KMS-11 (cell line): Measurements from ENCODE around the gene CENPO.
A peak's percentile ranks its signal among the peaks of the same experiment; 100 is the strongest.

Experiments
- H2AFZ ChIP-seq: fragments of 200-600 bp; sonication (generic); 2 replicates; pipeline ENCODE4 v1.6.1; 2016; ENCODE audit warnings: antibody characterized with exemption, mixed run types, low read depth
- H3K27ac ChIP-seq: fragments of 200-600 bp; sonication (generic); 2 replicates; pipeline ENCODE4 v1.6.1; 2016; ENCODE audit warnings: mild to moderate bottlenecking, mixed run types
- H3K27me3 ChIP-seq: fragments of 200-600 bp; sonication (generic); 2 replicates; pipeline ENCODE4 v1.6.1; 2017; ENCODE audit warnings: mild to moderate bottlenecking, low read depth, mixed run types, moderate library complexity; ENCODE audit not compliant: insufficient read depth
- H3K36me3 ChIP-seq: fragments of 200-600 bp; sonication (generic); 2 replicates; pipeline ENCODE4 v1.6.1; 2017; ENCODE audit warnings: mild to moderate bottlenecking, mixed run types; ENCODE audit not compliant: insufficient read depth
- H3K4me1 ChIP-seq: fragments of 200-600 bp; sonication (generic); 2 replicates; pipeline ENCODE4 v1.6.1; 2016; ENCODE audit warnings: mild to moderate bottlenecking, low read depth, mixed run types; ENCODE audit not compliant: poor library complexity, severe bottlenecking
- H3K4me2 ChIP-seq: fragments of 200-600 bp; sonication (generic); 2 replicates; pipeline ENCODE4 v1.7.0; 2016; ENCODE audit warnings: mild to moderate bottlenecking, mixed run types
- H3K4me3 ChIP-seq: fragments of 200-600 bp; sonication (generic); IDR thresholded peaks from 2 replicates; pipeline ENCODE4 v1.6.1; 2017; ENCODE audit warnings: low read depth, low read length, mixed read lengths; ENCODE audit not compliant: insufficient read depth
- H3K79me2 ChIP-seq: fragments of 200-600 bp; sonication (generic); 2 replicates; pipeline ENCODE4 v1.6.1; 2016; ENCODE audit warnings: low read depth, mixed run types; ENCODE audit not compliant: insufficient read depth
- H3K9ac ChIP-seq: fragments of 200-600 bp; sonication (generic); 2 replicates; pipeline ENCODE4 v1.6.1; 2016; ENCODE audit warnings: mild to moderate bottlenecking, mixed run types
- H4K20me1 ChIP-seq: fragments of 200-600 bp; sonication (generic); 2 replicates; pipeline ENCODE4 v1.6.1; 2016; ENCODE audit warnings: mild to moderate bottlenecking, mixed run types; ENCODE audit not compliant: insufficient read depth
- TF ChIP-seq, protein P1 (sequence below): fragments of 200-600 bp; sonication (generic); conservative IDR thresholded peaks from 2 replicates; pipeline ENCODE4 v1.6.1; 2017; ENCODE audit warnings: low read depth, mild to moderate bottlenecking, antibody characterized with exemption, low read length, moderate library complexity, mixed read lengths

CENPO gene

DNA sequence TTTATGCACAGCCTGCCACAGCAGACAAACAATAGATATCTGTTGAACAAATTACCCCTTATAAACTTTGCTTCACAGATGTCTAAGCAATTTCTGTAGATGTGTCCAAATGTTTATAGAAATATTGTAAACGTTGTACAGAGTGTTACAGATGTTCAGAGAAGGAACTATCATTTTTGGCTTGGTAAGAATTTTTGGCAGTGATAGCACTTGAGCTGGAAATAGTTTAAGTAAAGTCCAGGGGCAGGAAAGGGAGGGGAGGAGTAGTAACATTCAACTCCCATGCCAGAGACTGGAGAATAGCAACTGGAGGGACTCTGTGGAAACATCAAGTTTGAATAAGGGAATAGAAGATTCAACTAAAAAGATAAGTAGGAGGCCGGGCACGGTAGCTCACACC lies 4.4 kb upstream of the CENPO start:
- Histone ChIP-seq H3K4me2 (no peak overlapping the region), H3K4me1 (peaks cover 16% of the 10 kb centered on the region), H3K4me3 (no peak overlapping the region), H3K9ac (no peak overlapping the region), H2AFZ (no peak overlapping the region), H4K20me1 (no peaks in the 10 kb centered on the region), H3K79me2 (peaks cover 5% of the 10 kb centered on the region; the same call in 1 of the 2 replicates), H3K36me3 (no peaks in the 10 kb centered on the region), H3K27ac (no peak overlapping the region), H3K27me3 (no peaks in the 10 kb centered on the region)
- TF ChIP-seq, protein P1, sequence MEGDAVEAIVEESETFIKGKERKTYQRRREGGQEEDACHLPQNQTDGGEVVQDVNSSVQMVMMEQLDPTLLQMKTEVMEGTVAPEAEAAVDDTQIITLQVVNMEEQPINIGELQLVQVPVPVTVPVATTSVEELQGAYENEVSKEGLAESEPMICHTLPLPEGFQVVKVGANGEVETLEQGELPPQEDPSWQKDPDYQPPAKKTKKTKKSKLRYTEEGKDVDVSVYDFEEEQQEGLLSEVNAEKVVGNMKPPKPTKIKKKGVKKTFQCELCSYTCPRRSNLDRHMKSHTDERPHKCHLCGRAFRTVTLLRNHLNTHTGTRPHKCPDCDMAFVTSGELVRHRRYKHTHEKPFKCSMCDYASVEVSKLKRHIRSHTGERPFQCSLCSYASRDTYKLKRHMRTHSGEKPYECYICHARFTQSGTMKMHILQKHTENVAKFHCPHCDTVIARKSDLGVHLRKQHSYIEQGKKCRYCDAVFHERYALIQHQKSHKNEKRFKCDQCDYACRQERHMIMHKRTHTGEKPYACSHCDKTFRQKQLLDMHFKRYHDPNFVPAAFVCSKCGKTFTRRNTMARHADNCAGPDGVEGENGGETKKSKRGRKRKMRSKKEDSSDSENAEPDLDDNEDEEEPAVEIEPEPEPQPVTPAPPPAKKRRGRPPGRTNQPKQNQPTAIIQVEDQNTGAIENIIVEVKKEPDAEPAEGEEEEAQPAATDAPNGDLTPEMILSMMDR = no peak

DNA sequence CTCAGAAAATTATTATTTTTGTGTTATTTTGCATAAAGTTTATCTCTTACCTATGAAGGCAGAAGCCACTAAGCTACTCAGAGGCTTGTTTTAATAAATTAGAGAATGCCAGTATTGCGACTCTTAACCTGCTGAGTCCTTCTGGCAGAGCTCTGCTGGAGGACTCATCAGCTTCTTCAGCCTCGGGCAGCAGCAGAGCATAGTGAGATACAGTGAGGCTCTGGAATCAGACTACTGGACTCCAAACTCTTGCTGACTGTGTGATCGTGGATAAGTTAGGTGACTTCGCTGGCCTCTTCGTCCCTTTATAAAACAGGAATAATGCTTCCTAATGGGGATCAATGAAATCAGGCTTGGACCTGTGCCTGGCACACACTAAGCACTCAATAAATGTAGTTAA lies 1.8 kb upstream of the CENPO start:
- no peaks in the 10 kb centered on the region for H3K36me3 ChIP-seq
- no peak overlapping the region for H3K4me3 ChIP-seq
- peaks cover 32% of the 10 kb centered on the region for H3K79me2 ChIP-seq
- no peak overlapping the region for H3K27ac ChIP-seq
- peak overlapping the region; percentile 26; the same call in 1 of the 2 replicates for H3K4me2 ChIP-seq
- H3K27me3 ChIP-seq = no peaks in the 10 kb centered on the region
- H4K20me1 ChIP-seq = no peaks in the 10 kb centered on the region
- TF ChIP-seq, protein P1 = no peak
- H3K9ac ChIP-seq = no peak overlapping the region
- peaks cover 30% of the 10 kb centered on the region for H3K4me1 ChIP-seq
- no peak overlapping the region for H2AFZ ChIP-seq

DNA sequence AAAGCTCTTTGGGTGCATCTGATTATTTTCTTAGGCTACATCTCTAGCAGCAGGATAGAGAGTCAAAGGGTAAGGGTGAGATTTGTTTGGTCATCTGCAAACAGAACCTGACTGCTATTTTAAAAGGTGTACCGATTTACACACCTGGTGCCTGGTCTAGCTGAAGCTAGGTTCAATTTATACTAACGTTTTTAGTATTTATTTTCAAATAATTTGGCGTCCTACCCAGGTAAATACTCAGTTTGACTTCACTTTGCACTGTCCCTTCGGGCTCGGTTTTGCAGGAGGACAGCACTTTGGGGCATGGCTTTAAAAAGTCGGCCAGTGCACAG lies 717 bp upstream of the CENPO start:
- TF ChIP-seq, protein P1 = no peak
- peak overlapping the region; percentile 88; the same call in 1 of the 2 replicates for H3K27ac ChIP-seq
- no peaks in the 10 kb centered on the region for H4K20me1 ChIP-seq
- H3K79me2 ChIP-seq = peaks cover 42% of the 10 kb centered on the region
- H3K9ac ChIP-seq = peak overlapping the region; percentile 87; the same call in 1 of the 2 replicates
- H3K4me3 ChIP-seq = peak overlapping the region; percentile 16
- H2AFZ ChIP-seq = peak overlapping the region; percentile 85
- H3K4me1 ChIP-seq = peaks cover 32% of the 10 kb centered on the region
- H3K4me2 ChIP-seq = peak overlapping the region; percentile 96
- H3K27me3 ChIP-seq = no peaks in the 10 kb centered on the region
- H3K36me3 ChIP-seq = no peaks in the 10 kb centered on the region

DNA sequence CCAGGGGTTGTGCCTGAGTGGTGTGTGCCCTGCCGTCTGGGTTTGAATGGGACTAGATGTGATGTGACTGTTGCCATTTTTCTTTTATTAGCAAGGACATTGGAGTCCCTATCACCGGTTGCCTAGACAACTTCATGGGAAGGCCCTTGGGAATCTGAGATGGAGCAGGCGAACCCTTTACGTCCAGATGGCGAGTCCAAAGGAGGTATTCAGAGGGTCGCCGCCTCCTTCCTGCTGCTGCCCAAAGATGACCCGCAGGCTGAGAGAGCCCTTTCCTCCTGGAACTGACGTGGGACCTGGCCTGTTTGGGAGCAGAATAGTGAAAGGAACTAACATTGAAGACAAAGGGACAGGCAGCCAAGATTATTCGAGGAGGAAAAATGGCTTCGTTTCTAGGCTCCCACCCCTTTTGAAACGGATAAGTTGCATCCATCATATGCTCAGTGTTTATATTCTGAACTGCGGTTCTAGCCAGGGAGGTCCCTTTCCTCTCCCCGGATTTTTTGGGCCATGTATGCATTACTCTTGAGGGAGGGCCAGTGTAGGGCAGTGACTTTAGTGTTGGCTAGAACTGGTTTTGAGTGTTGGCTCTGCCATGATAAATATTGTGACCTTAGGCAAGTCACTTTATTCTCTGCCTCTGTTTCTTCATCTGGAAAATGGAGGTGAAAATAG lies 673 bp downstream of the CENPO start:
- H3K36me3 ChIP-seq = no peaks in the 10 kb centered on the region
- TF ChIP-seq, protein P1 = no peak
- peak overlapping the region; percentile 88 for H3K27ac ChIP-seq
- H3K27me3 ChIP-seq = no peaks in the 10 kb centered on the region
- no peaks in the 10 kb centered on the region for H4K20me1 ChIP-seq
- H3K4me1 ChIP-seq = peaks cover 32% of the 10 kb centered on the region
- peak overlapping the region; percentile 87; the same call in 1 of the 2 replicates for H3K9ac ChIP-seq
- peak overlapping the region; percentile 41 for H3K4me3 ChIP-seq
- peak overlapping the region; percentile 96 for H3K4me2 ChIP-seq
- H2AFZ ChIP-seq = peak overlapping the region; percentile 85
- peaks cover 56% of the 10 kb centered on the region for H3K79me2 ChIP-seq
